ENCODE data around the gene CCDC40. TPM values are rescaled to one million over a fixed set of nuclear protein-coding genes. Genes with fewer than 3 reads are reported as not detected.

CCDC40 gene
- total RNA-seq, 1 experiment from 2014 or later = 9.9 TPM

GRCh38 chr17:80126449-80126715 lies 89.9 kb downstream of the CCDC40 start:
- no peak for DNase-seq
- Mint-ChIP-seq H3K9me3 (ENCODE audit: low read depth, unreplicated experiment) (no peaks in the 10 kb centered on the region), H3K36me3 (ENCODE audit: insufficient read depth, unreplicated experiment) (peaks cover 4% of the 10 kb centered on the region), H3K27ac (ENCODE audit: unreplicated experiment) (no peak overlapping the region), H3K27me3 (ENCODE audit: unreplicated experiment) (peaks cover 27% of the 10 kb centered on the region), H3K4me1 (ENCODE audit: low read depth, unreplicated experiment) (peaks cover 4% of the 10 kb centered on the region), H3K4me3 (ENCODE audit: low read depth, unreplicated experiment) (no peak overlapping the region)
- intact Hi-C loops (cut with micrococcal nuclease; ENCODE audit: unreplicated experiment) = no loop called here
- no TSS peak for BruUV-seq (replicated peaks)
- CTCF ChIA-PET = no interaction called here
- TF ChIP-seq, protein P1, sequence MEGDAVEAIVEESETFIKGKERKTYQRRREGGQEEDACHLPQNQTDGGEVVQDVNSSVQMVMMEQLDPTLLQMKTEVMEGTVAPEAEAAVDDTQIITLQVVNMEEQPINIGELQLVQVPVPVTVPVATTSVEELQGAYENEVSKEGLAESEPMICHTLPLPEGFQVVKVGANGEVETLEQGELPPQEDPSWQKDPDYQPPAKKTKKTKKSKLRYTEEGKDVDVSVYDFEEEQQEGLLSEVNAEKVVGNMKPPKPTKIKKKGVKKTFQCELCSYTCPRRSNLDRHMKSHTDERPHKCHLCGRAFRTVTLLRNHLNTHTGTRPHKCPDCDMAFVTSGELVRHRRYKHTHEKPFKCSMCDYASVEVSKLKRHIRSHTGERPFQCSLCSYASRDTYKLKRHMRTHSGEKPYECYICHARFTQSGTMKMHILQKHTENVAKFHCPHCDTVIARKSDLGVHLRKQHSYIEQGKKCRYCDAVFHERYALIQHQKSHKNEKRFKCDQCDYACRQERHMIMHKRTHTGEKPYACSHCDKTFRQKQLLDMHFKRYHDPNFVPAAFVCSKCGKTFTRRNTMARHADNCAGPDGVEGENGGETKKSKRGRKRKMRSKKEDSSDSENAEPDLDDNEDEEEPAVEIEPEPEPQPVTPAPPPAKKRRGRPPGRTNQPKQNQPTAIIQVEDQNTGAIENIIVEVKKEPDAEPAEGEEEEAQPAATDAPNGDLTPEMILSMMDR (IDR thresholded peaks at IDR 0.05; ENCODE audit: unreplicated experiment) = no peak

- Mint-ChIP-seq H3K9me3 (ENCODE audit: low read depth, unreplicated experiment) (no peaks in the 10 kb centered on the region), H3K36me3 (ENCODE audit: insufficient read depth, unreplicated experiment) (peaks cover 20% of the 10 kb centered on the region), H3K27ac (ENCODE audit: unreplicated experiment) (no peak overlapping the region), H3K4me1 (ENCODE audit: low read depth, unreplicated experiment) (peaks cover 8% of the 10 kb centered on the region), H3K27me3 (ENCODE audit: unreplicated experiment) (peaks cover 27% of the 10 kb centered on the region), H3K4me3 (ENCODE audit: low read depth, unreplicated experiment) (no peak overlapping the region)
- CTCF ChIA-PET = no interaction called here
- BruUV-seq (replicated peaks) = no TSS peak
- DNase-seq = no peak
- TF ChIP-seq, protein P1 (IDR thresholded peaks at IDR 0.05; ENCODE audit: unreplicated experiment) = no peak
- intact Hi-C loops (cut with micrococcal nuclease; ENCODE audit: unreplicated experiment) = no loop called here
Observed at GRCh38 chr17:80129006-80129565, 92.6 kb downstream of the CCDC40 start.

- H3K27me3 Mint-ChIP-seq (ENCODE audit: unreplicated experiment) = peaks cover 26% of the 10 kb centered on the region
- intact Hi-C loops (cut with micrococcal nuclease; ENCODE audit: unreplicated experiment) = no loop called here
Observed at GRCh38 chr17:80130992-80131391, 94.5 kb downstream of the CCDC40 start.

GRCh38 chr17:80132906-80133625 lies 96.6 kb downstream of the CCDC40 start:
- H3K4me1 Mint-ChIP-seq (ENCODE audit: low read depth, unreplicated experiment) = peaks cover 8% of the 10 kb centered on the region
- H3K27ac Mint-ChIP-seq (ENCODE audit: unreplicated experiment) = peak overlapping the region; percentile 12
- H3K27me3 Mint-ChIP-seq (ENCODE audit: unreplicated experiment) = peaks cover 11% of the 10 kb centered on the region
- no peak overlapping the region for H3K4me3 Mint-ChIP-seq (ENCODE audit: low read depth, unreplicated experiment)
- BruUV-seq (replicated peaks) = no TSS peak
- CTCF ChIA-PET = no interaction called here
- DNase-seq = no peak
- TF ChIP-seq, protein P1 (IDR thresholded peaks at IDR 0.05; ENCODE audit: unreplicated experiment) = no peak
- intact Hi-C loops (cut with micrococcal nuclease; ENCODE audit: unreplicated experiment) = no loop called here
- H3K9me3 Mint-ChIP-seq (ENCODE audit: low read depth, unreplicated experiment) = no peaks in the 10 kb centered on the region
- peaks cover 48% of the 10 kb centered on the region for H3K36me3 Mint-ChIP-seq (ENCODE audit: insufficient read depth, unreplicated experiment)

More at GRCh38 chr17:80130992-80131391, 94.5 kb downstream of the CCDC40 start:
- H3K4me3 Mint-ChIP-seq (ENCODE audit: low read depth, unreplicated experiment) = no peak overlapping the region
- H3K36me3 Mint-ChIP-seq (ENCODE audit: insufficient read depth, unreplicated experiment) = peaks cover 35% of the 10 kb centered on the region
- TF ChIP-seq, protein P1 (IDR thresholded peaks at IDR 0.05; ENCODE audit: unreplicated experiment) = no peak
- CTCF ChIA-PET = no interaction called here
- H3K4me1 Mint-ChIP-seq (ENCODE audit: low read depth, unreplicated experiment) = peaks cover 8% of the 10 kb centered on the region
- DNase-seq = no peak
- no peaks in the 10 kb centered on the region for H3K9me3 Mint-ChIP-seq (ENCODE audit: low read depth, unreplicated experiment)
- H3K27ac Mint-ChIP-seq (ENCODE audit: unreplicated experiment) = no peak overlapping the region
- BruUV-seq (replicated peaks) = no TSS peak

All from Calu3 (cell line).